ENCODE results near the gene HRH2.

HRH2 gene

DNA sequence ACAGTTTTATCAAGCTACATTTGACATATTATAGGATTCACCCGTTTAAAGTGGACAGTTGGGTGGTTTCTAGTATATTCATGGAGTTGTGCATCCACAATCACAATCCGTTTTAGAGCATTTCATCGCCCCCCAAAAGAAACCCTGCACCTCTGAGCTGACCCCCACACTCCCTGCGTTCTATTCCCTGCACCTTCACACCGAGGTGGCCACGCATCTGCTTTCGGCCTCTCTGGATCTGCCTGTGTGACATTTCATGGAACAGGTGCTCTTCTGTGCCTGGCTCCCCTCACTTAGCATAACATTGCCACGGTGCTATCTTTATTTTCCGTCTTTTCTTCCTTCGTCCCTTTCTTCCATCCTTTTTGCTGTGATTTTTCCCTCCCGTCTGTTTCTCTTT, 32.7 kb downstream of the HRH2 start:
- in situ Hi-C loops (cut with MboI; ENCODE audit: low sequenced_read_pairs): loop anchor here (10.0 kb wide), 1 partner anchor 156 kb away; no protein-coding TSS in a partner anchor

DNA sequence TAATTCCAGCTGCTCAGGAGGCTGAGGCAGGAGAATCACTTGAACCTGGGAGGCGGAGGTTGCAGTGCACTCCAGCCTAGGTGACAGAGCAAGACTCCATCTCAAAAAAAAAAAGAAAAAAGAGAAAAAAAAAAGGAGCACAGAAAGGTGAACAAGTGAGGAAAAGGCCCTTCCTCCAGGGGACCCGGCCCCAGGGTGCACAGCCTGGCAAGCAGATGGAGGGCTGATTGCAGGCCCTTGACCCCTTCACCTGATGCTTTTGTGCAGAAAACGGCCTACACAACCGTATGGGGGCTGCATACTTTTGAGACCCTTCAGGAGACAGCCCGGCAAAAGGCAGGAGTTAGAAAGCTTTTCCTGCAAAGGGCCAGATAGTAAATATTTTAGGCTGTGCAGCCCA, 33.9 kb downstream of the HRH2 start:
- in situ Hi-C loops (cut with MboI; ENCODE audit: low sequenced_read_pairs): loop anchor here (10.0 kb wide), 1 partner anchor 157 kb away; no protein-coding TSS in a partner anchor

DNA sequence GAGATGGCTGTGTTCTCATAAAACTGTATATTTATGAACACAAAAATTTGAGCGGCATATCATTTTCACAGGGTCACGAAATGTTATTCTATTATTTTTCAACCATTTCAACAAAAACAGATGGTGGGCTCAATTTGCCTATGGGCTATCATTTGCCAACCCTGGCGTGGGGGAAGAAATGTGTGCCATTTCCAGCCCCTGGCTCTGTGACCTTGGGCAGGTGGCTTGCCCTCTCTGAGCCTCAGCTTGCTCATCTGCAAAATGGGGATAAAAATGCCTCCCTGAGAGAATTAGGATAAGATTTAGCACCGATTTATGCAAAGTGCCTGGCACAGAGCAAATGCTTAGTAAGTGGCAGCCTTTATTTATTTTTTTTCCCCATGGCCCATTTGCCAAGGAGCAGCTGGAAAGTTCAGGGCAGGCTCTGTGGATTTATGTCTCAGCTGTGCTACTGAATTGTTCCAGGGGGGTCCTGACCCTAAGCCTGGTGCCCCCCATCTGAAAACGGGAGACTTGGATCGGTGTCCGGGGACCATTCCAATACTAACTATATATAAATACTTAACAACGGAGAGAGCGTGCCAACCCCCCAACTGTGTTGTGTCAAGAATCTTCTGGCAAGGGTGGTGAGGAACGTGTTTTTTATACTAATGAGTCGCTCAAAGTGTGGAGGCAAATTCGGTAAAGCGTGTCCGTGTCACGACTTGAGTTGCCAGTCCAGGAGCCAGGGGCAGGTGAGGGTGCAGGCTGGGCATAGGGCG, 34.5 kb downstream of the HRH2 start:
- in situ Hi-C loops (cut with MboI; ENCODE audit: low sequenced_read_pairs): loop anchor here (10.0 kb wide), 1 partner anchor 158 kb away; no protein-coding TSS in a partner anchor

DNA sequence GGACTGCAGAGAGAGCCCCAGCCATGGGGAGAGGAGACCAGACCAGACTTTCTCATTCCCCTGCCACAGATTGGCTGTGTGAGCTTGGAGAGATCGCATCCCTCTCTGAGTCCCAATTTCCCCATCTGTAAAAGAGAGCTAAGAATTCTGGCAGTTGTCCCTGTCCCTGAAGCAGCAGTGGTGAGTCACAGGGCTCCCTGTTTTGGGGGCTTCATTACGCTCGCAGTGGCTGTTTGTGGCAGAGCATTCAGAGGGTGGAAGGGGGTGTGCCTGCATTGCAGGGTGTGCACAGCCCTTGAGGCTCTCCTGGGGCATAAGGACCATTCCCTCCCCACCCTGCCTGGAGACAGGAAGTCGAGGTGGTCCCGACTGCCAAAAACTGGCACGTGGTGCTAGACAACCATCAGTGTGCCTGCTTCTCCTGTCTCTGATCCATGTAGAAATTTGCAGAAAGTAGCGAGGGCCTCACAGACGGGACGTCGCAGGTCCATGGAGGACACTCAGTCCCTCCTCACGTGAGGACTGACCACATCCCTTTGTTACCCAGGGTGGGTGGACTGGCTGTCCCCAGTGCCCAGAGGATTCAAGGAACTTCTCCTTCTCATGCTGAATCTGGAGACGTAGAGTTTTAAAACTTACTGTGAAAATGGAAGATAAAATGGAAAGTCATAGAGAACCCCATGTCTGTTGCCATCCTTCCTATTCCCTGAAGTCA, 35.3 kb downstream of the HRH2 start:
- in situ Hi-C loops (cut with MboI; ENCODE audit: low sequenced_read_pairs): loop anchor here (10.0 kb wide), 1 partner anchor 158 kb away; no protein-coding TSS in a partner anchor

DNA sequence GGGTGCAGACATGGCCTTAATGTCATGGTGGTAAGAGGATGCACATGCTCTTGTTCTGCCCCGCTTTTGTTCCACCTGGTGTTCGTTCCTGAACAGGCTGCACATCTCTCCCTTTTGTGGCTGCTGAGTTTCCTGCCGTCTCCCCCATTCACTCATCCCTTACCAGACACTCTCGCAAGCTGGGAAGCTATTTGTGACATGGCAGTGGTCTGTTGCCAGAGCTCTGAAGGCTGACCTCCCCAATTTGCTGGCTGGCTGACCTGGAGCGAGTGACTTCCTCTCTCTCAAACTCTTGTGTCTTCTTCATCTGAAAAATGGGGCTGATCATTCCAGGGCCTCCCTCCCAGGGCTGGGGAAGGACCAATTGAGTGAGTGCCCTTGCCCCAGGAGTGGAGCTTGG, 35.9 kb downstream of the HRH2 start:
- in situ Hi-C loops (cut with MboI; ENCODE audit: low sequenced_read_pairs): loop anchor here (10.0 kb wide), 1 partner anchor 159 kb away; no protein-coding TSS in a partner anchor

DNA sequence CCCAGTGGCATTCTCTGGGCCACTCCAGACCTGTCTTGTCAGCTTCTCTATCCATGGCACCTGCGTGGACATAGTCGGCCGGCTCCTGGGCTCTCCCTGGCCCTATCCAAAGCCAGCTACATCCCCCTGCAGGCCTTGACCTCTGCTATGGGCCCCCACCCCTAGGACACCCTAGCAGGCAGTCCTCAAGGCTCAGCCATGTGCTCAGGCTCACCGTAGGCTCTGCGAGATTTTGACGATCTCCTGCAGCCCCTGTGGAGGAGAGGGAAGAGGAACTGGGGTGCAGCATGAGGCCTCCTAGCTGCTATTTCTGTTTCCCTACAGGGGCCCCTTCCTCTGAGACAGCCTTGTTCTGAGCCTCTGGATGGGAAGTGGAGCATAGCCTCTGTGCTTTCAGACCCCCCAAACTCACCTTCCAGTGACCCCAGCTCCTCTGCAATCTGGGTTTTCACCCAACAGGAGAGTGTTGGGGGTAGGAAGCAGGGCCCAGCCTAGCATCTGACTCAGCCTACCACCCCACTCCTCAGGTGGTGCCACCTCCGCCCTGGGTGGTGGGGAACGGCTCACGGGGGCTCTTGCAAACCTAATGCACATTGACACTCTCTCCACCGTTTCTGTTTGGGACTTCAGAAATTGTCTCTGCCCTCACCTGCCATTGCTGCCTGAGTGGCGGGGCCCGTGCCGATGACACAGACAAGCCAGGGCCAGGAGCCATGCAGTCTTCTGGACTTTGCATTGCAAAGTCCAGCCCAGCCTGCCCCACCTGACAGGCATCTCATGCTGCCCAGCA, 36.7 kb downstream of the HRH2 start:
- in situ Hi-C loops (cut with MboI; ENCODE audit: low sequenced_read_pairs): loop anchor here (10.0 kb wide), 1 partner anchor 160 kb away; no protein-coding TSS in a partner anchor

DNA sequence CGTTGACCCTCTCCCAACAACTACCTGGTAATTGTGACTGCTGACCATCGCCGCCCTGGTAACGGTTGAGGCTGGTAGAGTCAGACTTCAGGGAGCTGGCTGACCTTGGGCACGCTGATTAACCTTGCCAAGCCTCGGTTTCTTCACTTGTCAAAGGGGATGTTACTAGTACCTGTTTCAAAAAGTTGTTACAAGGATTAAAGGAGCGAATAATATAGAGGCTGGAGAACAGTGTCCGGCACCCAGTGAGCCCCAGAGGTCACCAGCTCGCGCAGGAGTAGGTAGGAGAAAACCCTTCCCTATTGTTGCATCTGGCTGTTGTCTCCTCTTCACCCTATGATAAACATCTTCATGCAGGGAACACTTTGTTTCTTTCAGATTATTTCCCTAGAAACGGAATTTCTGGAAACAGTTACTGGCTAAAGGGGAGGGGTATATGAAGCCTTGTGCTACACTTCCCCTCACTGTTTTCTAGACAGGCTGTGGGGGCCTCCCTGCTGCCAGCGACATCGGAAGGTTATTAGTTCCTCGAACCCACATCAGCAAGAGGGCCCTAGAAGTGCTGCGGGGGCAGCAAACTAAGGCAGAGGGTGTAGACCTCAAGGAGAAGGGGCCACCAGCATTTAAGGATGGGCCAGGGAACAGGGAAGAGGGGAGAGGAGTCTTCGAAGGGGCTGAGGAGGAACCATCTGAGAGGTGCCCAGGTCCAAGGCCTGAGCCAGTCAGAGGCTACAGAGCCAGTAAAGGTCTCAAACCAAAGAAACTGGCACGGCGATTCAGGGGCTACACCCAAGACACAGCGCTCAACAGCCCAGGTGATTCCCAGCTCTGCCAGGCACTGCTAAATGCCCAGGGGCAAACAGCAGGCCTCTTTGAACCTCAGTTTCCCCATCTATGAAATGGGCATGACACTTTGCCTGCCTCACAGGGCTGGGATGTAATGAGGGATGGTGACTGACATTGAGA, 37.6 kb downstream of the HRH2 start:
- in situ Hi-C loops (cut with MboI; ENCODE audit: low sequenced_read_pairs): loop anchor here (10.0 kb wide), 1 partner anchor 161 kb away; no protein-coding TSS in a partner anchor

DNA sequence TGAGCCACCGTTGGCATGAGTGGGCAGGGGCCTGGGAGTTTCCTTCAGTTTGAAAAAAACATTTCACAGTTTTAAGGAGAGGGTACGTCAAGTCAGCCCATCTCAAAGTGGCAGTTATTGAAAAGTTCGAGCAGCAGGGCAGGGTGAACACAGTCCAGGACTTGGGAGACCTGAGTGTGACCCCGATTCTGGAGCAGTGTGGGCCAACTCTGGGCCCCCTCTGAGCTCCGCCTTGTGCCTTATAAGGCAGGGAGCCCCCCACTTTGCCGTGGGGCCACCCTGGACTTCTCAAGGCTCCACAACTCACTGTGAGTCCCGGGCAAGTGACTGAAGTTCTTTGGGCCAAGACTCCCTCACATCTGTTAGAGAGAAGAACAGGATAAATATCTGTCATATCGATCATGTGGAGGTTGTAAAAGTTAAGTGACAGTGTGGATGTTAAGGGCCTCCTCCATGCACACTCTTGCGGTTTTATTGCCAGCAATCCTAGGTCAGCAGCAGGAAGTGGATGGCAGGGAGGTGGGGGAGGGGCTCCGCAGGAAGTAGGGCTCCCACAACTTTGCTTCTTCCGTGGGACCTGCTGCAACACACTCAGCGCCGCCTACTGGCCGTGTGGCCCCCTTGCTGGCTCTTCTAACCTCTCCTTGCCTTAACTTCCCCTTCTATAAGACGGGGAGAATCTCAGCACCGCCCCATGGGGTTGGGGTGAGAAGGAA, 38.4 kb downstream of the HRH2 start:
- in situ Hi-C loops (cut with MboI; ENCODE audit: low sequenced_read_pairs): loop anchor here (10.0 kb wide), 1 partner anchor 161 kb away; no protein-coding TSS in a partner anchor

DNA sequence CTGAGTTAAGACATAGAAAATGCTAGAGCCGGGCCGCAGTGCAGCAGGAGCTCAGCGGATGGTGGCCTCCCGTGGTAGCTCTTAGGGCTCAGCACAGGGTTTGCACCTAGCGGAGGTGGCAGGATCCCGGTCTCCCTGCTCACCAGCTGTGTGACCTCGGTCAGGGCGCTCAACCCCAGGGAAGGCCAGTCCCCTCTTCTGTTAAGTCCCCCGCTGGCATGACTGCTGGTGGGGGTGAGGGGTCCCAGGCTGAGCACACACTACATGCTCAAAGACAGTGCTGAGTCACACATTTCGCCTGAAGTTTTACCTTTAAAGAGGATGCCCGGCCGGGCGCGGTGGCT, 39.0 kb downstream of the HRH2 start:
- in situ Hi-C loops (cut with MboI; ENCODE audit: low sequenced_read_pairs): loop anchor here (10.0 kb wide), 1 partner anchor 162 kb away; no protein-coding TSS in a partner anchor

DNA sequence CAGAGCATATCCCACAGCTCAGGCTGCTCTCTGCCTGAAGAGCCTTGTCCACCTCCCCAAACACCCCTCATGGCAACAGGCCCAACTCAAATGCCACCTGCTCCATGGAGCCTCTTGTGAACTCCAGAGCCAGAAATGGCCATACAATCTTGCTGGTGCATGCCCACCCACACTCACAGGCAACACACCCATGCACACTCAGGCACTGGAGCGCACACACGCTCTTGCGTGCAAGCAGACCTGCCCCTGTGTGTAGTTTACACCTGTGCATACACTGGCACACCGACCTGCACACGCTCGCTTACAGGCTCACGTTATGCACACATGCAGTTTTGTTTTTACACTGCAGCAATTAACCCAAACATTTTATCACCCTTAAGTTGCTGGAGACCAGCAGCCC, 40.0 kb downstream of the HRH2 start:
- in situ Hi-C loops (cut with MboI; ENCODE audit: low sequenced_read_pairs): loop anchor here (10.0 kb wide), 1 partner anchor 163 kb away; no protein-coding TSS in a partner anchor

DNA sequence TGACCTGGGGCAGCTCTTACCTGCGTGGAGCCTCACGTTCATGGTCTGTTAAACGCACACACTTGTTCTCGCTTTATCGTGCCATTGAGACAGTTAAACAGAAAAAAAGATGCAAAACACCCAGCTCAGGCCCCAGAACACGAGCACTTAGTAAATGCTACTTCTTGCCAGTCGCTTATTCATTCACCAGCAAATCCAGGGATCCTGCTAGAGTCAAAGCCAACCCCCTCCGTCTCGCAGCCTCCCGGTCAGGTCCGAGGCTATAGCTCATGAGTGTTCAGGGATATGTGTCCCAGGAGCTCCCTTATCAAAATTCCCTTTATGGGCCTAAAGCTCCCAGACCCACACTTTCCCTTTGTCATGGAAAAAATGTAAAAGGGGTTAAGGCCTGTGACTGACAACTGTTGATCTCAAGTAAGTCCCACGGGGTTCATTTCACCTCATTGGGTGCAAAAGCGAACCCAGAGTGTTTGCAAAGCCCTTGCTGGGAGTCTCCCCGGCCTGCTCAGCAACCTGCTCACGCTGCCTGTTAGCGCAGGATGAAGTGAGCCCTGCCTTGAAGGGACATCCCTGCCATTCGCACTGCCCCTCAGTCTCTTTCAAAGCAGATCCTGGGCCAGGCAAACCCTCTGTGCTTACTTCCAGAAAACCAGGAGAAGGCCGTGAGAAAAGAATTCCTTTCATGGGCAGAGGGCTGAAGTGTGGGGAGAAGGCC, 40.7 kb downstream of the HRH2 start:
- in situ Hi-C loops (cut with MboI; ENCODE audit: low sequenced_read_pairs): loop anchor here (10.0 kb wide), 1 partner anchor 164 kb away; no protein-coding TSS in a partner anchor

DNA sequence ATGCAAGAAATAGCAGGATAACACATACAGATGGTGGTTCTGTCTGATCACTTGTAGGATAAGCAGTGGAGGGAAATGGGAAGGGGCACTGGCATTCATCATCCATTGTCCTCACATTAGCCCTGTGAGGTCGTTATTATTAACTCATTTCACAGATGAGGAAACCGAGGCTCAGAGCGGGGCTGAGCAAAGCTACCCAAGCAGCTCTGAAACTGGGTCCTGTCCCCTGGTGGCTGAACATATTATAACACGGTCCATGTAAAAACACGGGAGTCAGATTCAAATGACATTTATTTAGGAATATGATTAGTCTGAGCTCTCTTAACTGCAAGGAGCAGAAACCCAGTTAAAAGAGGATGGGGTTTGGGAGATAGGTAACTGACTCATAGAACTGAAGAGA, 43.1 kb downstream of the HRH2 start:
- in situ Hi-C loops (cut with MboI; ENCODE audit: low sequenced_read_pairs): no loop called here

DNA sequence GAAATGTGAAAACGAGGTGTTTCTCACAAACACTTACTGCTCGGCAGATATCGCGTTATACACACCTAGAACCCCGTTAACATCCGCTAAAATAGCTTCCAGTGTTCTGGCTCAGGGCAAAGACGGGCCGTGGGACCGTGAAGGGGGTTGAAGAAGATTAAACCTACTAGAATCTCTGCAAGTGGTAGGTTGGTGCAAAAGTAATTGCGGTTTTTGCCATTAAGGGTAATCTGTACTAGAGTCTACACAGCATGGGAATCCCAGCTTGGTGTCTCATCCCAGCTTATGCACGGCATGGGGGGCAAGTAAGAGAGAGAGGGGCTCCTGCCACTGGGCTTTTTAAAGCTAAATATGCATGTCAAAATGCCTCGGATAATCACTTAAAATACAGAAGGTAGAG, 43.9 kb downstream of the HRH2 start:
- in situ Hi-C loops (cut with MboI; ENCODE audit: low sequenced_read_pairs): no loop called here

DNA sequence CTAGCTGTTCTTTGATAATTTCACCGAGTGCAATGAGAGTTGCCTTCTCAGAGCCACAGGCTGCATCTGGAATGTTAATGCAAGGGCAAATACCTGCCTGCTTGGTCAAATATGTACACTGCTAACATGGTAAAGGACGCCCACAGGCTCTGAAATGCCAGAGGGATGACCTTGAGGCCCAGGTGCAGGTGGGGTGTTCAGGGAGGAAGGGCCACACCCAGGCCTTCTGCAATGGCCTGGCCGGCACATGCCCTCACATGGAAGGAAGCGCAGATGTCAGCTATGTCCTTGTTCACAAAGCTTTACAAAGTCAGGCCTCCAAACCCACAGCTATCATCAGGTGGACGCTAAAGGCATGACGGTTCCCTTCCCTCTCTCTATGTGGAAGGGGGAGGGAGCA, 48.6 kb downstream of the HRH2 start:
- in situ Hi-C loops (cut with MboI; ENCODE audit: low sequenced_read_pairs): no loop called here

DNA sequence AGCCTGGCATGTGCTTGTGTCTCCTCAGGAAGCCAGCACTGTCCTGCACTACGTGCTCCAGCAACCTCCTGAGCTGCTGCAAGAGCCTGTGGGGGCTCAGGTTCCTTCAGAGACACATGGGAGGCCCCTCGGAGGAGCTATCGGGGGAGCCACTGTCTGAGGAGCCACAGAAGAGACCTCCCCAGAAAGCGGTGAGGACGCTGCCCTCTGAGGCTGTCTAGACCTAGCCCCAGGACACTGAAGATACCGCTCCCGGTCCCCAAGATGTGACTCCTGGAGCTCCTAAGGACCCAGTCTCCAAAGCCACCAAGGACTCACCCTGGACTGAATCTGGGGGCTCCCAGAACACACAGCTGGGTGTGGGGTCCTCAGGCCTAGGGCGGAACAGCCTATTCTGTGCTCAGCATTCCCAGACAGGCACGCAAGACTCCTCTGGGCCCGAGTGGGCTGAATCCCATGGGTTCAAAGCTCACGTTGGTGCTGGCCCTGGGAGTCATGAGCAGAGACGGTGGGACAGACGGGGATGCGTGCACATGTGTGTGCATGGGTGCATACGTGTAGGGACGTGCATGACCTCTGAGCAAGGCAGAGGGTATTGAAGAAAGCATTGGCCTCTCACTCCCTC, 50.0 kb downstream of the HRH2 start:
- in situ Hi-C loops (cut with MboI; ENCODE audit: low sequenced_read_pairs): no loop called here

DNA sequence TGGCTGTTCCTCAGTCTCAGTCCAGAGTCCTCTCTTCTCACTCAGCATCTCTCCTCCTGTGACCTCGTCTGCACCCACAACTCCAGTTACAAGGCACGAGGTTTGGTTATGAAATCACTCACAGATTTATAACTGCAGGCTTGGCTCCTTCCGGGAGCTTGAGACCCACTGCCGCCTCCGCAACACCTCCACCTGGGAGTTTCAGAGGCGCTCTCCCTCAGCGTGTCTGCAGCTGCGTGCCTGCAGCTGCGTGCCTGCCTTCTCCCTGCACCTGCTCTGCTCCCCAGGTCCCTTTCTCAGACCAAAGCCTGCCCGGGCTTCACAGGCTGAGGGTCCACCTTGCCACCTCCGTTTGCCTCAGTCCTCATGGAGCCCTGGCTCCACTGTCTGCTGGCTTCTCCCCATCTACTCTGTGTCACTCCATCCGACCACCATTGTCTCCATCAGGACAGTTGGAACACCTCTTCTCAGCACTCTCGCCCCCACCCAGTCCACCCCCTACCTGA, 51.5 kb downstream of the HRH2 start:
- in situ Hi-C loops (cut with MboI; ENCODE audit: low sequenced_read_pairs): no loop called here

DNA sequence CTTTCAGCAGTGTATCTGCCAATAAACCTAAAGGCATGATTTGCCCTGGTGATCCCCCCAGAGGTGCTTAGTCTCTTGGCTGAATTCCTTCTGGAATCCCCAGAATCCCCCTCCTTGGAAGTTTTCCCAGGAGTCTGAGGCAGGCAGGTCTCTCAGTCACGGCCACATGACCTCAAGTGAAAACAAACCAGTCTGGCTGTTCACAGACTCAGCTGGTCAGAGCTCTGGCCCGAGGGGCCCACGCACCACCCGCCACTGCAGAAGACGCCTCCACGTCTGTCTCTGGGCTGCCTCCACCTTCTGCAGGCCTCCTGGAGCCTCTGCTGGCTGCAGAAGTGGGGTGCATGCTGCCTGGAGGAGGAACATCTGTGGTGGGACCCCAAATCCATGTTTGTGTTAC, 52.5 kb downstream of the HRH2 start:
- in situ Hi-C loops (cut with MboI; ENCODE audit: low sequenced_read_pairs): no loop called here

DNA sequence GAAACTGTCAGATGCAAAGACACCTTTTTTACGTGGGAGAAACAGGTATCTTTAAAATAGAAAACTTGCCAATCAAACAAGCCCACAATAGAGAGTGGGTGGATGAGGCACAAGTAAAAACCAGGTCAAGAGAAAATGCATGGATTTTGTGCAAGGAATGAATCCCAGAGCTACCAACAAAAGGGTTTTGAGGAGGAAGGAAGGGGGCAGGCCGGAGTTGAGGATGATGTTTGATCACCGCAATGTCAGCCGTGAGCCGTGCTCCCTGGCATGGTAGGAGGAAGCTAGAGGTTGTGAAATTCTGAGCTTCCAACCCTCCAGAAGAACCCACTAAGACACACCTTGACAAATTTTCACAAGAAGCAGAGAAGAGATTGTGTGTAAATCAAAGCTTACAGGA, 53.2 kb downstream of the HRH2 start:
- in situ Hi-C loops (cut with MboI; ENCODE audit: low sequenced_read_pairs): no loop called here

Measured in HL-60/S4 treated with retinoic acid at 250 ng/mL for 4 days and 3 days (cell line).